ENCODE results near the gene PKHD1. TPM values are rescaled to one million over a fixed set of nuclear protein-coding genes. Genes with fewer than 3 reads are reported as not detected.

PKHD1 gene
- total RNA-seq, 2 donors from 2014 or later: 0.20 TPM

- H3K27me3 Mint-ChIP-seq (ENCODE audit: insufficient read depth): no peaks in the 10 kb centered on the region
- Histone ChIP-seq H3K4me3 (ENCODE audit: low read length) (no peak overlapping the region), H3K36me3 (ENCODE audit: control insufficient read depth, insufficient read depth, low read length) (no peaks in the 10 kb centered on the region), H3K27ac (ENCODE audit: low read depth, low read length) (no peak overlapping the region), H3K4me1 (ENCODE audit: control insufficient read depth, insufficient read depth, low read length) (no peaks in the 10 kb centered on the region), H3K9me3 (ENCODE audit: control insufficient read depth, low read length) (no peaks in the 10 kb centered on the region), H3K9ac (ENCODE audit: extremely low read depth, low read length, poor library complexity, severe bottlenecking) (no peak overlapping the region), H3K27me3 (ENCODE audit: control insufficient read depth, insufficient read depth, low read length, poor library complexity, severe bottlenecking) (no peaks in the 10 kb centered on the region)
- TF ChIP-seq CTCF (conservative IDR thresholded peaks at IDR 0.05): no peak
- 80 to 90% methylated on average over 2 to 3 of the region's 3 CpGs for WGBS, 2 experiments (ENCODE audit: insufficient coverage in 1 of 2, insufficient read length in 1 of 2)
- H3K4me1 Mint-ChIP-seq: peaks cover 1% of the 10 kb centered on the region
- H3K9me3 Mint-ChIP-seq: no peaks in the 10 kb centered on the region
- no peak for DNase-seq
- H3K27ac Mint-ChIP-seq: no peak overlapping the region
- H3K4me3 Mint-ChIP-seq: no peak overlapping the region
- H3K36me3 Mint-ChIP-seq (ENCODE audit: low read depth): no peaks in the 10 kb centered on the region
Observed at GRCh38 chr6:51972659-51973058, 114.8 kb downstream of the PKHD1 start.

GRCh38 chr6:51968265-51968664 lies 119.1 kb downstream of the PKHD1 start:
- no peak for DNase-seq
- H3K4me3 Mint-ChIP-seq: no peak overlapping the region
- Histone ChIP-seq H3K9me3 (ENCODE audit: control insufficient read depth, low read length) (peaks cover 10% of the 10 kb centered on the region), H3K27me3 (ENCODE audit: control insufficient read depth, insufficient read depth, low read length, poor library complexity, severe bottlenecking) (no peaks in the 10 kb centered on the region), H3K4me3 (ENCODE audit: low read length) (no peak overlapping the region), H3K4me1 (ENCODE audit: control insufficient read depth, insufficient read depth, low read length) (no peaks in the 10 kb centered on the region), H3K27ac (ENCODE audit: low read depth, low read length) (no peak overlapping the region), H3K9ac (ENCODE audit: extremely low read depth, low read length, poor library complexity, severe bottlenecking) (no peak overlapping the region), H3K36me3 (ENCODE audit: control insufficient read depth, insufficient read depth, low read length) (no peaks in the 10 kb centered on the region)
- H3K27me3 Mint-ChIP-seq (ENCODE audit: insufficient read depth): no peaks in the 10 kb centered on the region
- no peak overlapping the region for H3K27ac Mint-ChIP-seq
- no peaks in the 10 kb centered on the region for H3K36me3 Mint-ChIP-seq (ENCODE audit: low read depth)
- H3K9me3 Mint-ChIP-seq: peaks cover 3% of the 10 kb centered on the region
- WGBS, 2 experiments (ENCODE audit: insufficient coverage in 1 of 2, insufficient read length in 1 of 2): 91 to 92% methylated on average over 2 of the region's 2 CpGs
- peaks cover 1% of the 10 kb centered on the region for H3K4me1 Mint-ChIP-seq
- no peak for TF ChIP-seq CTCF (conservative IDR thresholded peaks at IDR 0.05)

DNA sequence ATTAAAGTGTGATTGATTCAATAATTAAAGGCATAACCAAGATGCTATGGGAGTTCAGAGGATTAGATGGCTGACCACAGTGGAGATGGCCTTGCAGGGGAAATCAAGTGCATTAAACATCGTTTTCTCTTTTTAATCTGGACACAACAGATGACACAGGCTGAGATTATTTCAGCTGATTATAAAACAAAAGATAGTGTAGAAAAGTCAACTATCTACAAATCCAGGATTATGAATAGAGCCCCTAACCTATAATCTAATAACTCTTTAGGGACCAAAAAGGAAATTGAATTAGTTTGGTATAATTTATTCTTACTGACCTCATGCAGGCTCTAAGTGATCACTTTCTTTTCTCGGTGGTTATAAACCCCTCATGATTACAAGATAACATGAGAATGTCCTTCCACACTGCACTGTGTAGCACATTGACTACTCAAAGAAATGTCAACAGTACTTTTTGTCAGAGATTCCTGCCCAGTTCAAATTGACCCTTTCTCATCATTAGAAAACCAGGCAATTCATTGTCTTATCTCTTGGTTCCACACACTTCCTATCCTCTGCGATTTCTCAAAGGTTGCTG lies 122.1 kb downstream of the PKHD1 start:
- Histone ChIP-seq H3K4me3 (ENCODE audit: low read length) (no peak overlapping the region), H3K9me3 (ENCODE audit: control insufficient read depth, low read length) (peaks cover 10% of the 10 kb centered on the region), H3K4me1 (ENCODE audit: control insufficient read depth, insufficient read depth, low read length) (no peaks in the 10 kb centered on the region), H3K9ac (ENCODE audit: extremely low read depth, low read length, poor library complexity, severe bottlenecking) (no peak overlapping the region), H3K36me3 (ENCODE audit: control insufficient read depth, insufficient read depth, low read length) (no peaks in the 10 kb centered on the region), H3K27ac (ENCODE audit: low read depth, low read length) (no peak overlapping the region), H3K27me3 (ENCODE audit: control insufficient read depth, insufficient read depth, low read length, poor library complexity, severe bottlenecking) (no peaks in the 10 kb centered on the region)
- Mint-ChIP-seq H3K36me3 (ENCODE audit: low read depth) (no peaks in the 10 kb centered on the region), H3K27ac (no peak overlapping the region), H3K4me3 (no peak overlapping the region), H3K4me1 (no peaks in the 10 kb centered on the region), H3K27me3 (ENCODE audit: insufficient read depth) (no peaks in the 10 kb centered on the region), H3K9me3 (peaks cover 3% of the 10 kb centered on the region)
- 91 to 100% methylated on average over 3 of the region's 3 CpGs for WGBS, 2 experiments (ENCODE audit: insufficient coverage in 1 of 2, insufficient read length in 1 of 2)
- DNase-seq: no peak
- no peak for TF ChIP-seq CTCF (conservative IDR thresholded peaks at IDR 0.05)
